Measurements from ENCODE around the gene DPYD.

Gene DPYD

GRCh38 chr1:97833881-97834280 lies 87.0 kb downstream of the DPYD start:
- no peak overlapping the region for H3K4me3 ChIP-seq (replicated peaks; ENCODE audit: low read depth, low read length)
- no peak for TF ChIP-seq CTCF (IDR thresholded peaks at IDR 0.05; ENCODE audit: low read depth, low read length, missing control alignments)
- DNase-seq (ENCODE audit: extremely low read depth, low read depth): no peak

GRCh38 chr1:97832481-97832880 lies 88.4 kb downstream of the DPYD start:
- no peak for TF ChIP-seq CTCF (IDR thresholded peaks at IDR 0.05; ENCODE audit: low read depth, low read length, missing control alignments)
- no peak overlapping the region for H3K4me3 ChIP-seq (replicated peaks; ENCODE audit: low read depth, low read length)
- DNase-seq (ENCODE audit: extremely low read depth, low read depth): no peak

GRCh38 chr1:97827887-97828286 lies 92.9 kb downstream of the DPYD start:
- DNase-seq (ENCODE audit: extremely low read depth, low read depth): no peak
- no peak overlapping the region for H3K4me3 ChIP-seq (replicated peaks; ENCODE audit: low read depth, low read length)
- no peak for TF ChIP-seq CTCF (IDR thresholded peaks at IDR 0.05; ENCODE audit: low read depth, low read length, missing control alignments)

- H3K4me3 ChIP-seq (replicated peaks; ENCODE audit: low read depth, low read length): no peak overlapping the region
- TF ChIP-seq CTCF (IDR thresholded peaks at IDR 0.05; ENCODE audit: low read depth, low read length, missing control alignments): no peak
- DNase-seq (ENCODE audit: extremely low read depth, low read depth): no peak
Measured at GRCh38 chr1:97826820-97827219, 94.0 kb downstream of the DPYD start.

GRCh38 chr1:97824624-97825023 lies 96.2 kb downstream of the DPYD start:
- no peak overlapping the region for H3K4me3 ChIP-seq (replicated peaks; ENCODE audit: low read depth, low read length)
- no peak for DNase-seq (ENCODE audit: extremely low read depth, low read depth)
- TF ChIP-seq CTCF (IDR thresholded peaks at IDR 0.05; ENCODE audit: low read depth, low read length, missing control alignments): no peak

- DNase-seq (ENCODE audit: extremely low read depth, low read depth): no peak
- TF ChIP-seq CTCF (IDR thresholded peaks at IDR 0.05; ENCODE audit: low read depth, low read length, missing control alignments): no peak
- no peak overlapping the region for H3K4me3 ChIP-seq (replicated peaks; ENCODE audit: low read depth, low read length)
Measured at GRCh38 chr1:97824200-97824599, 96.6 kb downstream of the DPYD start.

- H3K4me3 ChIP-seq (replicated peaks; ENCODE audit: low read depth, low read length): no peak overlapping the region
- peak; percentile 35 for TF ChIP-seq CTCF (IDR thresholded peaks at IDR 0.05; ENCODE audit: low read depth, low read length, missing control alignments)
- peak; percentile 26 for DNase-seq (ENCODE audit: extremely low read depth, low read depth)
Measured at GRCh38 chr1:97820470-97821188, 100.2 kb downstream of the DPYD start.

Data from HFF-Myc (cell line).